ENCODE results near the gene ZNF263.
A peak's percentile ranks its signal among the peaks of the same experiment; 100 is the strongest.
"Not testable (repeated sequence)": the region's sequence is repeated elsewhere in the genome, so short reads cannot be mapped to it uniquely, and the experiment has no call there.

ZNF263 gene

GRCh38 chr16:3270718-3271117, 12.6 kb upstream of the ZNF263 start:
- DNase-seq: not testable (repeated sequence)

- not testable (repeated sequence) for DNase-seq
Observed at GRCh38 chr16:3271281-3271680, 12.0 kb upstream of the ZNF263 start.

GRCh38 chr16:3274490-3274889, 8.8 kb upstream of the ZNF263 start:
- no peak for DNase-seq

GRCh38 chr16:3274947-3275346, 8.3 kb upstream of the ZNF263 start:
- no peak for DNase-seq

- no peak for DNase-seq
Observed at GRCh38 chr16:3276679-3277078, 6.6 kb upstream of the ZNF263 start.

- no peak for DNase-seq
Observed at GRCh38 chr16:3281222-3281820, 2.0 kb upstream of the ZNF263 start.

GRCh38 chr16:3282103-3282729, 1.1 kb upstream of the ZNF263 start:
- no peak for DNase-seq

- DNase-seq: no peak
Observed at GRCh38 chr16:3283543-3284447, 504 bp downstream of the ZNF263 start.

- DNase-seq: no peak
Observed at GRCh38 chr16:3285131-3285530, 1.8 kb downstream of the ZNF263 start.

GRCh38 chr16:3289998-3290673, 6.8 kb downstream of the ZNF263 start:
- DNase-seq: no peak

GRCh38 chr16:3292604-3293003, 9.3 kb downstream of the ZNF263 start:
- DNase-seq: no peak

GRCh38 chr16:3295209-3295608, 11.9 kb downstream of the ZNF263 start:
- DNase-seq: no peak

- DNase-seq: no peak
Observed at GRCh38 chr16:3295783-3296182, 12.5 kb downstream of the ZNF263 start.

GRCh38 chr16:3304370-3304769, 21.1 kb downstream of the ZNF263 start:
- no peak for DNase-seq

GRCh38 chr16:3305109-3306068, 22.1 kb downstream of the ZNF263 start, which contains the start of the genes TIGD7 and ZNF75A:
Gene TIGD7 (minus strand): TSS chr16:3305430. CDS start chr16:3300614, 4,816 bp downstream.
Gene ZNF75A (plus strand): TSS chr16:3305497. CDS start chr16:3308429, 2,932 bp downstream.
- peak; percentile 70 to 73 for DNase-seq

- DNase-seq: no peak
Observed at GRCh38 chr16:3306078-3306477, 22.8 kb downstream of the ZNF263 start.

- no peak for DNase-seq
Observed at GRCh38 chr16:3311496-3311895, 28.2 kb downstream of the ZNF263 start.

GRCh38 chr16:3317315-3317999, 34.2 kb downstream of the ZNF263 start:
- DNase-seq: no peak

GRCh38 chr16:3321816-3322215, 38.5 kb downstream of the ZNF263 start:
- DNase-seq: no peak

- DNase-seq: no peak
Observed at GRCh38 chr16:3327514-3327913, 44.2 kb downstream of the ZNF263 start.

GRCh38 chr16:3328104-3328503, 44.8 kb downstream of the ZNF263 start:
- DNase-seq: no peak

All from stimulated activated CD4-positive, alpha-beta T cell treated with anti-CD3 and anti-CD28 coated beads, Interleukin-2, amount 100 ng/mL, for 48 hours (primary cell).